OCI-LY1 (cell line): ENCODE results near the gene PDE11A.

Experiments
- CTCF ChIP-seq: fragments of 200-600 bp; sonication (generic), shearing (Covaris generic); IDR thresholded peaks from 2 replicates; pipeline ENCODE4 v1.5.1; 2017; ENCODE audit warnings: mild to moderate bottlenecking, antibody characterized with exemption, low read length, moderate library complexity, mixed read lengths
- EZH2 ChIP-seq: fragments of 200-600 bp; sonication (generic), shearing (Covaris generic); IDR thresholded peaks from 2 replicates; pipeline ENCODE4 v1.8.0; 2017; ENCODE audit warnings: borderline replicate concordance, mixed run types, mild to moderate bottlenecking, antibody characterized with exemption, low read length, moderate library complexity, mixed read lengths

GRCh38 chr2:177691177-177691576, 381.4 kb downstream of the PDE11A start:
- no peak for TF ChIP-seq CTCF
- TF ChIP-seq EZH2: no peak
